WI38 (cell line): Measurements from ENCODE around the gene RAP1A.

Experiments
- H3K4me3 ChIP-seq: 2 replicates; pipeline ENCODE4 v1.5.1; 2011; ENCODE audit warnings: low read depth, mild to moderate bottlenecking, control low read depth, low read length
- TF ChIP-seq, protein P1 (sequence below): IDR thresholded peaks from 2 replicates; pipeline ENCODE4 v1.5.1; 2012; ENCODE audit warnings: low read depth, mild to moderate bottlenecking, control low read depth, low read length

The RAP1A gene

DNA sequence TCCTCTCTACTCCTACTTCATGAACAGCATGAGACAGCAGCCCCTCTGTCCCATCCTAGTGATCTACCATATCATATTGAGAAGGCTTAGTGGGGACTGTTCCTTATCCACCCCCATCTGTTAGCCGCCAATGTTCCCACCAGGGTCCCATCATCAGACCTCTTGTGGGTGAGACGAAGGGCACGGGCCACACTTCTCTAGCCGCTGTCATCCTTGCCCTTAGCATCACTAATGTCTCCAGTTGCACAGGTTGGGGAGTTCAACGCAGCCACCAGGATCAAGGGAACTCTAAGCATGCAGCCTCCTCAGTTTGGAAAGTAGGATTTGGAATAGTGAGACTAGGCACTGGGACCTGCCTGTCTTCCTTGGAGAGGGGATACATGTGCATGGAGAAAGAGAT lies 99.5 kb downstream of the RAP1A start:
- TF ChIP-seq, protein P1, sequence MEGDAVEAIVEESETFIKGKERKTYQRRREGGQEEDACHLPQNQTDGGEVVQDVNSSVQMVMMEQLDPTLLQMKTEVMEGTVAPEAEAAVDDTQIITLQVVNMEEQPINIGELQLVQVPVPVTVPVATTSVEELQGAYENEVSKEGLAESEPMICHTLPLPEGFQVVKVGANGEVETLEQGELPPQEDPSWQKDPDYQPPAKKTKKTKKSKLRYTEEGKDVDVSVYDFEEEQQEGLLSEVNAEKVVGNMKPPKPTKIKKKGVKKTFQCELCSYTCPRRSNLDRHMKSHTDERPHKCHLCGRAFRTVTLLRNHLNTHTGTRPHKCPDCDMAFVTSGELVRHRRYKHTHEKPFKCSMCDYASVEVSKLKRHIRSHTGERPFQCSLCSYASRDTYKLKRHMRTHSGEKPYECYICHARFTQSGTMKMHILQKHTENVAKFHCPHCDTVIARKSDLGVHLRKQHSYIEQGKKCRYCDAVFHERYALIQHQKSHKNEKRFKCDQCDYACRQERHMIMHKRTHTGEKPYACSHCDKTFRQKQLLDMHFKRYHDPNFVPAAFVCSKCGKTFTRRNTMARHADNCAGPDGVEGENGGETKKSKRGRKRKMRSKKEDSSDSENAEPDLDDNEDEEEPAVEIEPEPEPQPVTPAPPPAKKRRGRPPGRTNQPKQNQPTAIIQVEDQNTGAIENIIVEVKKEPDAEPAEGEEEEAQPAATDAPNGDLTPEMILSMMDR, result no peak
- H3K4me3 ChIP-seq, result no peak overlapping the region

DNA sequence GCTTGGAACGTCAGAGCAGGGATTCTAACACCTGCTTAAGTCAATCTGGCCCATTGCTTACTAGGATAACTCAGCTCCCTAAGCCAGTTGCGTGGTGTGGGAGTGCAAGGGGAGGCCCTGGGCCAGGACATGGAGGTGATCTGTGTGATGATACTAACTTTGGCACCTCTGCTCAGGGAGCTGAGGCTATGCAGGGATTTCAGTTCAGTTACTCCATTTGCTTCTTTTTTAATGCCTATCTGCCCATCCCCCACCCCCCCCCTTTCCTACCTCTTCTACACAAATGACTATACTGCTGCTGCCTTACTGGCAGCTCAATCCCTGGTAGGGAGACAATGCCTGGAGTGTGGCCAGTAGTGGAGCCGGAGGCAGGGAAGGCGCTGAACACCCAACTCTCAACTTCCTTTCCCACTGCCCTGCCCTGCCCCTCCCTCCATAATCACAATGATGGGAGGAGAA lies 100.1 kb downstream of the RAP1A start:
- TF ChIP-seq, protein P1, result no peak
- H3K4me3 ChIP-seq, result no peak overlapping the region

DNA sequence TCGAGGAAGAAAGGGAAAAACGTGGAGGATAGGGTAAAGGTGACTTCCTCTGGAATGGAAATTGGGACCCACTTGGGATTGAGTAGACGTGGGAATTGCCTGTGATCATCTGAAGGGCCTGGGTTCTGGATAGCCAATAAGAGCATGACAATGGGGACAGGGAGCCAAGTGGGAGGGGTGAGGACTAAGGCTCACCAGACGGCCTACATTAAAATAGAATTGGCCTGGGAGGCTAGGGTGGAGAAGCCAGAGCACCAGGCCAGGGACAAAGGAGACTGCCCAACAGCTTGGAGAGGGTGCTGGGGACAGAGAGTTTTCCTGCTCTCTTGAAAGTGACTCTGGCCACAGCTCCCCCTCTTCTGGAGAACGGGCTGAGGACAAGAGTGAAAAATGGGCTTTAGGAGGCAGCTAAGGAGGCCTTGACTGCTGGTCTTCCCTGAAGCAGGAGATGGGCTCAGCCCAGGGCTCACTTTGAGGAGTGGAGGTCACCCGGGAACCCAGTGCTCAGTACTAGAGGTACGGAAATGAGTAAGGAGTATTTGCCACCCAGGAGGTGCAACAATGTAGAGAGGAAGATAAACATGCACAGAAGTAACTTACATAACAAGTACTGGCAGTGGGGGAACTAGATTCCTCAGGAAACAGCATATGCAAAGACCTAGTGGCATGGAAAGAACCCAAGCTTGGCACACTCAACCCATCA lies 100.8 kb downstream of the RAP1A start:
- TF ChIP-seq, protein P1, result no peak
- no peak overlapping the region for H3K4me3 ChIP-seq

DNA sequence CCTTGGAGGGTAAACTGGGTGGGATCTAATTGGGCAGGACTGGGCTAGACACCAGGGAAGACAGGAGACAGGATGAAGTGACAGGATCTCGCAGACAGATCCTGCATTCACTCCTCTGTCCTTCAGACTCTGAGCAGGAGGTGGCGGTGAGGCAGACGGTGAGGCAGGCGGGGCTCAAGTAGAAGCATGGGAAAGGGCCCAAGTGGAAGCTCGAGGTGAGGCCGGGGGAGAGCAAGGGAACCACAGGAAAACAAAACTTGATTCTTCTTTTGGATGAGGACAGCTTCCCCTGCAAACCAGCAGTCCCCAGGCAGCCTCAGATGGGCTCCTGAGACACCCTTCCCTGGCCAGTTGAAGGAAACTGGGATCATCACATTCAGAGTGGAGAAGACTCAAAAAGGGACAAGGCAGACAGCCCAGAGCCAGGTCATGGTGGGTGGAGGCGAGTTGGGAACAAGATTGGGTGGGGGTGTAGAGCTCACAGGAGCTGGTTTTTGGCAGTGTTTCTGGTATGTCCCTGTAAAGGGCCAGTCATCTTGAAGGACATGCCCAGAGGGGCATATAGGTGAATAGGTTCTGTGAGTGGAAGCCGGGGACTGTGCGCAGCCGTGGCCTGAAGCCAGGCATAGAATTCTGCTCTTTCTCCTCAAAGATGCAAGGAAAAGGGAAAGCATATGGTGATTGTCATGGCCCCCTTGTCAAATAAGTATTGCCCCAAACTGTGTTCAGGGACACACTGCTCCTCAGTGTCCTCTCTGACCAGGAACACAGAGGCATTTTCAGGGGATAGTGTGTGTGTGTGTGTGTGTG lies 101.6 kb downstream of the RAP1A start:
- TF ChIP-seq, protein P1, result no peak
- no peak overlapping the region for H3K4me3 ChIP-seq

DNA sequence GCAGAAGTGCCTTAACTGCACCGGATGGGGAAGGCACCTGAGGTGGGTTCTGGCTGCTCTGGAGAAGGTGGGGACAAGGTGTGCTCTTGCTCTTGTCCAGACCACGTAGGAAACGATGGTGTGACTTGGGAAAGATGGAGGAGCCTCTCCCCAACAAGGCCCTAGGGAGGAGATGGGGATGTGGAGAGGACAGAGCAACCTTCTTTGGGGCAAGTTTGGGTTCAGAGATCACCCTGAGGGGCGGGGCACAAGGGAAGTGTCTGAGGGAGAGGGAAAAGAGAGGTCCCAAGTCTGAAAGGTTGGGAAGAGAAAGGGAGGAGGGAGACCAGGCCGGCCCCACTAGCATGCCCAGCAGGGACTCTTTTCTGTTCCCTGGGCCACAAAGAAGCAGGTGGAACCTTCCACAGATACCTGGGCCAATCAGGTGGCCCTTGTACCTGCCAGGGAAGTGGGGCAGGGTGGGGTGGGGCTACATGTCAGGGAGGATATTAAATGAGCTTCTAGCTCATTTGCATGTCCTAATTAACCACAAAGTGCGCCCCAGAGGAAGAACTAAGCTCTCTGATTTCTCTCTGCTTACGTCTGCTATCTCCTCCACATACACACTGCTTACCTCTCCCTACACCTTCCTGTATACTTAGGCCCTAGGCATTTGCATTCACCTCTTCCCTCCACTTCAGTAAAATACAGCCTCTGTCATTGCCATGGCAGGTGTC lies 103.7 kb downstream of the RAP1A start:
- H3K4me3 ChIP-seq, result no peak overlapping the region
- TF ChIP-seq, protein P1, result no peak

DNA sequence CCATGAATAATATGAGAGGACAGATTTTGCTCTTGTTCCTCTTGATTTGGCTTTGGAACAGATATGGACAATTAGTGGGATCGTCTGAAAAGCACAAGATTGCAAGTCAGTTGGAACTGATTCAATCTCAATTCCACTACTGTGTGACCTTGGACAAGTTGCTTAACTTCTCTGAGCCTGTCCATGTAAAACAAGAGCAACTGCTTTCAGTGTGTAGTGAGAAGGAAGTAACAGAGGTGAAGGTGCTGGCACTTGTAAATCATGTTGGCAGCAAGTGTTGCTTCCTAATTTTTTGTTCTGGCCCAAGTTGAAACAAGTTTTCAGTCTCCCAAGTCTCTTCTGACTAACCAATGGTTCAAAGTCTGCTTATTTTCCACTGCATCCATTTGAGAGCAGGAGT lies 104.3 kb downstream of the RAP1A start:
- TF ChIP-seq, protein P1, result no peak
- no peak overlapping the region for H3K4me3 ChIP-seq
